GM19240 (cell line): Measurements from ENCODE around the gene CSN3.

Experiments used
- DNase-seq: peaks from one replicate; pipeline ENCODE4 v3.0.0; 2011; ENCODE audit warnings: low spot score; ENCODE audit not compliant: insufficient read length

Gene CSN3

DNA sequence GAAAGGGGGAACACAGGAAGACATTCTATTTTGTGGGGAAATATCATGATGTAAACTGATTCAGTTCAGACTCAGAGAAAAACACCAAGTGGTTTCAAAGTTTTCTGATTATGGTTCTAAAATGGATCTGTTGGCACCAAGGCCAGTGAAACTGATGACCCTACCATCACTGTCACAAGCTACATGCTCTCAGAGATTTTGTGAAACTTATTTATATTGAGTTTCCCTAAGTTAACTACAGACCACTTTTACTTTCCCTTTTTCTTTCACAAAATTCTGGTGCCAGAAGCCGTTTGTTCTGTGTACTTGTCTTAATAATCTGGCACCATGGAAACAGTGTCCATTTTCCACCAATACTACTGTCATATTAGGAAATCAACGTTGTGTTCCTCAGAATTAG is 48.9 kb downstream of the CSN3 start:
- DNase-seq: no peak

- no peak for DNase-seq
Observed at GRCh38 chr4:70297576-70297975, 55.2 kb downstream of the CSN3 start.

DNA sequence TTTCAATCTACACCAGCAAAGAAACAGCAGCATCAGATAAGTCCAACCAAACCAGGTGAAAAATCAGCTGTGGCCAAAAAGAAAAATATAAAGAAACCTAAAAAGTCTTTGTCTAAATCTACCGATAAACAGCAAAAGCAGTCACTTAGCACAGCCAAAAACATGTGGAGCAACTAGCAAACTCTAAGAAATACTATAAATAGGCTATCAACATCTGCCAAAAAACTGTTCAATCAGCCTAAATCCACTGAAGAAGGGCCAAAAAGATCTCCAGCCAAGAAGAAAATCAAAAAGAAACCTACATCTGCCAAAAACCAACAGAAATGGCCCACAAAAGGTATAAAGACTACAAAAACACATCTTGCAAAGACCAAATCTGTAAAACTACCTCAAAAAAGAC is 55.7 kb downstream of the CSN3 start:
- no peak for DNase-seq

DNA sequence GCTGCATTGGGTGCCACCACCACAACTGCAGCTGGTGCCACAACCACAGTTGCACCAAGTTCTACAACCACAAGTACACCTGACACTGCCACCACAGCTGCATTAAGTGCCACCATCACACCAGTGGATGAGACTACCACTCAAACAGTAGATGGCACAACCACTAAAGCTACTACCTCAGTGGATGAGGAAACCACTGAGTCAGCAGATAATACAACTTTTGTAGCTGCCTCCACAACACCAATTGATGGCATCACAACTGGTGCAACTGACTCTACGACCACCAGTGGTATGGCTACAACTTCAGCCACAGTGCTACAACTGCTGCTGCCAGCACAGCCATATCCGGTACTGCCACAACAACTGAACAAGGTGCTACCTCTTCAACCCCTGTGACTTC is 57.2 kb downstream of the CSN3 start:
- DNase-seq: no peak

- DNase-seq: no peak
Observed at GRCh38 chr4:70300215-70300614, 57.8 kb downstream of the CSN3 start.
